Measurements from ENCODE around the gene ABCB1.
"Not testable (repeated sequence)": the region's sequence is repeated elsewhere in the genome, so short reads cannot be mapped to it uniquely, and the experiment has no call there.

Gene ABCB1

GRCh38 chr7:87474533-87475358 is 125.9 kb downstream of the ABCB1 start:
- DNase-seq (ENCODE audit: low read depth in 2 of 3, low spot score in 2 of 3), result no peak

GRCh38 chr7:87473986-87474385 is 126.7 kb downstream of the ABCB1 start:
- no peak for DNase-seq (ENCODE audit: low read depth in 2 of 3, low spot score in 2 of 3)

GRCh38 chr7:87473192-87473591 is 127.5 kb downstream of the ABCB1 start:
- DNase-seq (ENCODE audit: low read depth in 2 of 3, low spot score in 2 of 3), result no peak

GRCh38 chr7:87471473-87471872 is 129.2 kb downstream of the ABCB1 start:
- no peak for DNase-seq (ENCODE audit: low read depth in 2 of 3, low spot score in 2 of 3)

GRCh38 chr7:87469204-87469603 is 131.5 kb downstream of the ABCB1 start:
- DNase-seq (ENCODE audit: low read depth in 2 of 3, low spot score in 2 of 3), result not testable (repeated sequence)

GRCh38 chr7:87465534-87465880 is 135.2 kb downstream of the ABCB1 start:
- not testable (repeated sequence) for DNase-seq (ENCODE audit: low read depth in 2 of 3, low spot score in 2 of 3)

GRCh38 chr7:87464830-87465533 is 135.7 kb downstream of the ABCB1 start:
- not testable (repeated sequence) for DNase-seq (ENCODE audit: low read depth in 2 of 3, low spot score in 2 of 3)

- no peak for DNase-seq (ENCODE audit: low read depth in 2 of 3, low spot score in 2 of 3)
Observed at GRCh38 chr7:87463982-87464381, 136.7 kb downstream of the ABCB1 start.

- DNase-seq (ENCODE audit: low read depth in 2 of 3, low spot score in 2 of 3), result not testable (repeated sequence)
Observed at GRCh38 chr7:87460444-87460843, 140.2 kb downstream of the ABCB1 start.

GRCh38 chr7:87459941-87460340 is 140.7 kb downstream of the ABCB1 start:
- no peak for DNase-seq (ENCODE audit: low read depth in 2 of 3, low spot score in 2 of 3)

GRCh38 chr7:87458148-87458547 is 142.5 kb downstream of the ABCB1 start:
- DNase-seq (ENCODE audit: low read depth in 2 of 3, low spot score in 2 of 3), result no peak

- no peak for DNase-seq (ENCODE audit: low read depth in 2 of 3, low spot score in 2 of 3)
Observed at GRCh38 chr7:87456247-87456646, 144.4 kb downstream of the ABCB1 start.
